ENCODE data around the gene GNG3.

Gene GNG3

DNA sequence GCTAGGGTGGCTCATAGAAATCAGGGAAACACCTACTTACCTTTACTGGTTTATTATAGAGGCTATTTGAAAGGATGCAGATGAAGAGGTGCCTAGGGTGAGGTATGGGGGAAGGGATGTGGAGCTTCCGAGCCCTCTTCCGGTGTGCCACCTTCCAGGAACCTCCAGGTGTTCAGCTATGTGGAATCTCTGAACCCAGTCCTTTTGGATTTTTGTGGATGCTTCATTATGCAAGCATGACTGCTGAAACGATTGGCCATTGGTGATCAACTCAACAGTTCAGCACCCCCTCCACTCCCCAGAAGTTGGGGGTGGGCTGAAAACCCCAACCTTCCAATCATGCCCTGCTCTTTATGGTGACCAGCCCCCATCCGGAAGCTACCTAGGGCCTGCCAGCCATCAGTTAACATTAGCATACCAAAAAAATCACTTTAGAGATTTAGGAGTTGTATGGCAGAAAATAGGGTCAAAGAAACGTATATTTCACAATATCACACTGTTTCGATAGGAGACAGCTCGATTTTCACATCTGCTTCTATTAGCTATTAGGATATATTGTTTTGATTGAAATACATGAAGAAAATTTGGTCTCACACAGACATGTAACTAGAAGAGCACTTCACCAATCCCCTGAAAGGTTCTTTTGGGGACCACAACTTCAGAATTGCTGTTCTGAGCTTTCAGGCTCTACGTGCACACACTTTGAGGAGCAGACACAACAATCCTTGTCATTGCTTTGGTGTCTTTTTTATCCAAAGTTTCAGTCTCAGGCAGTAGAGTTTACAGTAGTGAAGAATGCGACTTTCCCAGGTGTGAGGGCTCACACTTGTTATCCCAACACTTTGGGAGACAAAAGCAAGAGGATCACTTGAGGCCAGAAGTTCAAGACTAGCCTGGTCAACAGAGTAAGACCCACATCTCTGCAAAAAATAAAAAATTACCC lies 50.6 kb downstream of the GNG3 start:
- DNase-seq (ENCODE audit: low read depth, low spot score), result no peak

Measured in smooth muscle cell of the brain vasculature (primary cell).